ENCODE results near the gene ZNF654.
"Not testable (repeated sequence)": the region's sequence is repeated elsewhere in the genome, so short reads cannot be mapped to it uniquely, and the experiment has no call there.

Gene ZNF654

DNA sequence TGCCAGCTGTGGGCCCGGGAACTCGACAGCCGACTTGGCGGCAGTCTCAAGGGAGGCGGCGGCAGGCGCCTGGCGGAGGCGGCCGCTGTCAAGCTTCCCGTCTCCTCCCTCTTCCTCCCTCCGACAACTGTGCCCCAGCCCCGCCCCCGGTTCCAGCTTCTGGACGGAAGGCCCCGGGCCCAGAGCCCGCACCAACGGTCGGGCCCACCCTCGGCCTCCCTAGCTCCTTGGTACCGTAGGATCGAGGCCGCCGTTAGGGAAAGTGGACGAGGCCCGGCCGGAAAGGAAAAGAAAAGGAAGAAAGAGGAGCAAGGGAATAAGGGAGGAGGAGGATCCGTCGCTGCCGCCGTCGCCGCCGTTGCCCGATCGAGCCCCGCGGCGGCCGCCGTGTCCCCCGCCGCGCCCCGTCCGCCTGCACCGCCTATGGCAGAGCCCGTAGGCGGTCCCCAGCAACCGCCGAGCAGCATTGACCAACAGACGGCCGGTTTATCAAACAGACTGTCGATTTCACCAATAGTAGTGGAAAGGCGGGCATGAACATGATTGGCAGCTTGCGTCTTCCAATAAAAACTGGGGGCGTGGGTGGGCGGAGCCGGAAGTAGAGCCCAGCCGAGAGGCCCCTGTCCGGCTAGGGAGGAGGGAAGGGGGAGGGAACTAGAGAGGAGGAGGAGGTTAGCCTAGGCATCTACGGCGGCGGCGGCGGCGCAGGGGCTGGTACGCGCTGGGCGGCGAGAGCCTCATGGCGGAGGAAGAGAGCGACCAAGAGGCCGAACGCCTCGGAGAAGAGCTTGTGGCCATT lies at the start of gene ZNF654, which contains the start of gene CGGBP1:
Gene ZNF654, plus strand, starts transcription at position 675 of the 799 bp plus-strand sequence. Its CDS starts 65 bp downstream, at position 740.
Gene CGGBP1, minus strand, starts transcription at position 425 of the 799 bp plus-strand sequence. CDS start 3,029 bp downstream, outside the sequence.
- peaks cover 31% of the 10 kb centered on the region for H3K36me3 ChIP-seq
- peak within 1 kb of the TSS; percentile 95 for H3K4me3 ChIP-seq (ENCODE audit: low read depth, low read length)
- no peak for TF ChIP-seq CTCF (IDR thresholded peaks at IDR 0.05; ENCODE audit: low read depth, low read length)
- H3K27ac ChIP-seq: peak within 1 kb of the TSS; percentile 95
- H3K27me3 ChIP-seq (ENCODE audit: insufficient read depth, low read depth, severe bottlenecking): no peaks in the 10 kb centered on the region
- H3K9me3 ChIP-seq (ENCODE audit: severe bottlenecking): no peaks in the 10 kb centered on the region
- DNase-seq: peak; percentile 98

GRCh38 chr3:88010810-88011209 lies 48.2 kb upstream of the ZNF654 start:
- Histone ChIP-seq H3K9me3 (ENCODE audit: severe bottlenecking) (no peaks in the 10 kb centered on the region), H3K4me3 (ENCODE audit: low read depth, low read length) (no peak overlapping the region), H3K27me3 (ENCODE audit: insufficient read depth, low read depth, severe bottlenecking) (no peaks in the 10 kb centered on the region), H3K36me3 (no peaks in the 10 kb centered on the region), H3K27ac (no peak overlapping the region)
- no peak for TF ChIP-seq CTCF (IDR thresholded peaks at IDR 0.05; ENCODE audit: low read depth, low read length)
- no peak for DNase-seq

DNA sequence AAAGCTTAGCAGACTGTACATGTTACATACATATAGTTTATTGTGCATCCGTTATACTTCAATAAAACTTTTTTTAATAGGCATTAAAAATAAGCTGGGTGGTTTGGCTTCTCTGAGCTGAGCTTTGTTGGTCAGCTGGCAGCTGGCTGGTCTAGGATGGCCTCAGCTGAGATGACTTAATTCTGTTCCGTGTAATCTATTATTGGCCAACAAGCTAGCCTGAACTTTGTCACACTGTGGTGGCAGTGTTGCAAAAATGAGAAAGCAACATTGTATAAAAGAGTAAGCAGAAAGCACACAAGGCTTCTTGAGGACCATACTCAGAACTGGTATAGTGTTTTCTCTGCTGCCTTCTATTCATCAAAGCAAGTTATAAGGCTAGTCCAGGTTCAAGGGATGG lies 45.5 kb upstream of the ZNF654 start:
- H3K36me3 ChIP-seq: no peaks in the 10 kb centered on the region
- no peak overlapping the region for H3K4me3 ChIP-seq (ENCODE audit: low read depth, low read length)
- H3K9me3 ChIP-seq (ENCODE audit: severe bottlenecking): no peaks in the 10 kb centered on the region
- no peak for DNase-seq
- no peaks in the 10 kb centered on the region for H3K27me3 ChIP-seq (ENCODE audit: insufficient read depth, low read depth, severe bottlenecking)
- TF ChIP-seq CTCF (IDR thresholded peaks at IDR 0.05; ENCODE audit: low read depth, low read length): no peak
- H3K27ac ChIP-seq: no peak overlapping the region

- not testable (repeated sequence) for H3K36me3 ChIP-seq; H3K27ac ChIP-seq; H3K9me3 ChIP-seq (ENCODE audit: severe bottlenecking); H3K27me3 ChIP-seq (ENCODE audit: insufficient read depth, low read depth, severe bottlenecking); DNase-seq; H3K4me3 ChIP-seq (ENCODE audit: low read depth, low read length)
Observed at GRCh38 chr3:88015656-88016055, 43.4 kb upstream of the ZNF654 start.

DNA sequence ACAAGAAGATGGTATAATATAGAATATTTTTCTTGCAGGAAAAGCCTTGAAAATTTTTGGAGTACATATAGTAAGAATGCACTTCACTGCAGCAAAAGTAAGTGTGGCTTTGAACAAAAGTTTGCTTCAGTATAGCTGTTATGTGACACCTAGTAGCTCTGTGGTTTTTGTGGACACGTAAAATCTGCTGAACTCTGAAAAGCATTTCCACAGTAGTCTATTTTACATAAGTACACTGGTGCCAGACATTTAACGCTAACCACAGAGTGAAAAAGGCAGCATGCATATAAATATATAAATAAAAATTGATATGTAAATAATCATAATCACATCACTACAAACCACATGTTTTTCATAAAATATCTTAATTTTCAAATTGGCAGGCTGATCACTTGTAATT lies 40.0 kb upstream of the ZNF654 start:
- Histone ChIP-seq H3K36me3 (no peaks in the 10 kb centered on the region), H3K27ac (no peak overlapping the region), H3K4me3 (ENCODE audit: low read depth, low read length) (no peak overlapping the region), H3K27me3 (ENCODE audit: insufficient read depth, low read depth, severe bottlenecking) (no peaks in the 10 kb centered on the region), H3K9me3 (ENCODE audit: severe bottlenecking) (no peaks in the 10 kb centered on the region)
- no peak for TF ChIP-seq CTCF (IDR thresholded peaks at IDR 0.05; ENCODE audit: low read depth, low read length)
- no peak for DNase-seq

DNA sequence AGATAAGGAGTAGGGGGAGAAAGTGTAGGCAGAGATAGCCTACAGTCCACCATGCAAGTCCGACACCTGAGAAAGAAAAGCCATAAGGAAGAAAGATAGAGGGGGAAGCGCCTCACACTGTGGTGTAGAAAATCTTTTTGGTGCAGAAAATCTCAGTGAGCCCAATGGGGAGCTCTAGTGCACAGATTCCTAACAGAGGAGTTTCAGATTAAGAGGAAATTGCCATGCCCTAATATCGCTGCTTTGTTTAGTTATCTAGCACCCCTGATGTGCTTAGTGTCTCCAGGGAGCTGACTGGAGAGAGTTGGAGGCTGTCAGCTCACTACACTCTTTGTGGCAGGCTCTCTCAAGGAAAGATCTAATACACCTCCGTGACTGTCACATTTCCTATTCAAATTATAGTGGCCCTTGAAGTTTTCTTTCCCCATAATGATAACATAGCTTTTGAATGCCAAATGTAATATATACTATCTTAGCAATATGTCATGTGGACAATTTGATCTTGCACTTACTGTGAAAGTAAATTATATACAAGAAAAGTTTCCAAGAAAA lies 34.0 kb upstream of the ZNF654 start:
- Histone ChIP-seq H3K27me3 (ENCODE audit: insufficient read depth, low read depth, severe bottlenecking) (no peaks in the 10 kb centered on the region), H3K36me3 (no peaks in the 10 kb centered on the region), H3K9me3 (ENCODE audit: severe bottlenecking) (no peaks in the 10 kb centered on the region), H3K27ac (no peak overlapping the region), H3K4me3 (ENCODE audit: low read depth, low read length) (no peak overlapping the region)
- no peak for DNase-seq
- no peak for TF ChIP-seq CTCF (IDR thresholded peaks at IDR 0.05; ENCODE audit: low read depth, low read length)
